Adrenal gland (tissue), 12 donors: ENCODE results near the gene SLC43A2. TPM values are rescaled to one million over a fixed set of nuclear protein-coding genes. Genes with fewer than 3 reads are reported as not detected.

Experiments used
- DNase-seq, 7 donors: peaks; one replicate each; pipeline ENCODE4 v3.0.0-alpha.2; 2019 to 2020
- H3K27ac ChIP-seq, 5 donors: fragments of 200-600 bp; sonication (generic) in 4 of 5; 1 replicate in 3 of 5; 2 replicates in 2 of 5; pipeline versions ENCODE4 v1.5.1 to v1.8.0; 2016 to 2020; ENCODE audit warnings: mild to moderate bottlenecking in 1 of 5
- H3K27me3 ChIP-seq: fragments of 200-600 bp; 2 replicates; pipeline ENCODE4 v1.8.0; 2021
- H3K36me3 ChIP-seq, 2 donors: fragments of 200-600 bp; replicated peaks in 1 of 2; 1 replicate in 1 of 2; 2 replicates in 1 of 2; pipeline versions ENCODE4 v1.5.1 to v1.8.0; 2018 to 2022
- H3K4me1 ChIP-seq, 2 donors: fragments of 200-600 bp; replicated peaks in 1 of 2; 1 replicate in 1 of 2; 2 replicates in 1 of 2; pipeline versions ENCODE4 v1.5.1 to v1.8.0; 2018 to 2021
- H3K4me3 ChIP-seq, 4 donors: fragments of 200-600 bp; sonication (generic) in 3 of 4; one replicate each; pipeline ENCODE4 v1.5.1; 2016 to 2018
- H3K9me3 ChIP-seq, 3 donors: fragments of 200-600 bp; sonication (generic) in 1 of 3; replicated peaks in 1 of 3; 1 replicate in 2 of 3; 2 replicates in 1 of 3; pipeline versions ENCODE4 v1.5.1 to v1.8.0; 2016 to 2021
- CTCF ChIP-seq, 6 experiments: fragments of 450-650 bp in 4 of 6; fragments of 200-600 bp in 2 of 6; sonication (generic) in 1 of 6; IDR thresholded peaks; 1 replicate in 5 of 6; 2 replicates in 1 of 6; pipeline versions ENCODE4 v1.5.1 to v1.8.0; 2016 to 2021; ENCODE audit warnings: antibody characterized with exemption in 6 of 6, mild to moderate bottlenecking in 2 of 6, moderate library complexity in 1 of 6
- POLR2A ChIP-seq, 2 donors: fragments of 450-650 bp; IDR thresholded peaks; one replicate each; pipeline ENCODE4 v1.6.1; 2017; ENCODE audit warnings: antibody characterized with exemption in 2 of 2, mild to moderate bottlenecking in 2 of 2, moderate library complexity in 1 of 2
- WGBS, 4 donors: extraction: QIAGEN DNeasy Blood & Tissue Kit in 2 of 4; methylation state at CpG; one replicate each; pipeline versions ENCODE4 v1.1.5 to v1.1.7; 2013 to 2017; 5-methylcytosine and 5-hydroxymethylcytosine counted together
- intact Hi-C, 2 donors: fragments of 100-400 bp; cut with DNase I; formaldehyde crosslinking; loops; one replicate each; pipeline versions ENCODE4 v1.14.1 to v1.15.0; 2022 to 2023
- polyA plus RNA-seq, 3 donors: library from polyadenylated mRNA; stranded (reverse); fragments of 200-250 nt in 2 of 3; fragments of 350-450 nt in 1 of 3; fragmentation: Illumina TruSeq in 1 of 3; extraction: RNeasy Lipid Tissue Mini Kit (QIAGEN cat#74804) in 1 of 3; gene quantifications; one replicate each; pipeline ENCODE4 v1.2.3, GENCODE V29; 2013 to 2014
- total RNA-seq, 9 donors: library from RNA; depleted of rRNA in 4 of 9; stranded (reverse); fragments of >200 nt in 4 of 9; fragments of 120-200 nt in 1 of 9; fragmentation: NEBNext Ultra II Directional in 1 of 9; extraction: Animal tissue kit (Norgen Biotek cat#: 25700) in 1 of 9; gene quantifications; one replicate each; pipeline versions ENCODE4 v1.1.0 to v1.2.4, GENCODE V29; 2013 to 2023
- donor health status: healthy with polysubstance abuse.
- donor health status: Bipolar disorder and iron deficiency.
- donor health status: DM: yes; HTN: yes; CAD: no.
- donor health status: DM: no; HTN: no; CAD: no.
- donor health status: DM: no; HTN: no; CAD: no.
- donor health status: DM: yes; HTN: yes; CAD: no.

The SLC43A2 gene
- total and polyA plus RNA-seq, 12 donors = 4.8 to 32.5 (median 15.6) TPM

GRCh38 chr17:1582374-1582773 lies 46.3 kb downstream of the SLC43A2 start:
- intact Hi-C loops = no loop called here
- no peak for DNase-seq
- TF ChIP-seq POLR2A (IDR thresholded peaks at IDR 0.05) = no peak
- no peak for TF ChIP-seq CTCF (IDR thresholded peaks at IDR 0.05)
- WGBS, 4 donors = 82 to 95% (median 89%) methylated on average over 6 to 10 of the region's 10 CpGs
- Histone ChIP-seq H3K36me3 (peaks cover 0 to 16% of the 10 kb centered on the region in 2 donors), H3K27me3 (no peaks in the 10 kb centered on the region), H3K4me3 (no peak overlapping the region), H3K9me3 (no peaks in the 10 kb centered on the region), H3K27ac (no peak overlapping the region), H3K4me1 (peaks cover 6 to 11% of the 10 kb centered on the region in 2 donors)

- WGBS, 4 donors = 82 to 94% (median 87%) methylated on average over 3 to 19 of the region's 19 CpGs
- TF ChIP-seq POLR2A (IDR thresholded peaks at IDR 0.05) (no peak), CTCF (IDR thresholded peaks at IDR 0.05) (no peak)
- DNase-seq = no peak
These were observed 47.5 kb downstream of the SLC43A2 start for GRCh38 chr17:1580979-1581676.

GRCh38 chr17:1578029-1578428 lies 50.6 kb downstream of the SLC43A2 start:
- WGBS, 4 donors = 90 to 93% (median 91%) methylated on average over 7 to 13 of the region's 13 CpGs
- Histone ChIP-seq H3K36me3 (no peaks in the 10 kb centered on the region), H3K4me3 (no peak overlapping the region), H3K9me3 (no peaks in the 10 kb centered on the region), H3K27me3 (no peaks in the 10 kb centered on the region), H3K4me1 (peaks cover 16 to 43% of the 10 kb centered on the region in 2 donors), H3K27ac (peak overlapping the region; percentile 67 to 94 (median 90))
- intact Hi-C loops = loop anchor here (5.0 kb wide), 2 partner anchors 49 to 69 kb away; partner anchors contain the start of genes RILP (in 1 of the 2), SCARF1 (in 1 of the 2) and SLC43A2 (in 1 of the 2)
- DNase-seq = no peak
- TF ChIP-seq POLR2A (IDR thresholded peaks at IDR 0.05) = no peak

More at GRCh38 chr17:1580979-1581676, 47.5 kb downstream of the SLC43A2 start:
- Histone ChIP-seq H3K4me1 (peaks cover 7 to 23% of the 10 kb centered on the region in 2 donors), H3K4me3 (no peak overlapping the region), H3K27ac (no peak overlapping the region), H3K36me3 (peaks cover 0 to 15% of the 10 kb centered on the region in 2 donors), H3K9me3 (no peaks in the 10 kb centered on the region), H3K27me3 (no peaks in the 10 kb centered on the region)
- intact Hi-C loops = no loop called here

- DNase-seq = peak in 3 of 7 donors; percentile 44 to 49 (median 48)
- WGBS, 4 donors = 52 to 80% (median 64%) methylated on average over 1 to 6 of the region's 6 CpGs
- H3K27me3 ChIP-seq = no peaks in the 10 kb centered on the region
- H3K9me3 ChIP-seq = no peaks in the 10 kb centered on the region
- H3K27ac ChIP-seq = peak overlapping the region; percentile 67 to 94 (median 90)
- no peak overlapping the region for H3K4me3 ChIP-seq
- no peaks in the 10 kb centered on the region for H3K36me3 ChIP-seq
- intact Hi-C loops = loop anchor here (5.0 kb wide), 2 partner anchors 50 to 70 kb away; partner anchors contain the start of genes RILP (in 1 of the 2), SCARF1 (in 1 of the 2) and SLC43A2 (in 1 of the 2)
- TF ChIP-seq CTCF (IDR thresholded peaks at IDR 0.05) = no peak
- TF ChIP-seq POLR2A (IDR thresholded peaks at IDR 0.05) = no peak
- peaks cover 16 to 43% of the 10 kb centered on the region in 2 donors for H3K4me1 ChIP-seq
These were observed 51.0 kb downstream of the SLC43A2 start for GRCh38 chr17:1577583-1578013.
